ENCODE measurements around the gene DAAM1. TPM values are rescaled to one million over a fixed set of nuclear protein-coding genes. Genes with fewer than 3 reads are reported as not detected.

DAAM1 gene
- total RNA-seq, 2 donors from 2014 or later, result 10.5 to 13.8 TPM

DNA sequence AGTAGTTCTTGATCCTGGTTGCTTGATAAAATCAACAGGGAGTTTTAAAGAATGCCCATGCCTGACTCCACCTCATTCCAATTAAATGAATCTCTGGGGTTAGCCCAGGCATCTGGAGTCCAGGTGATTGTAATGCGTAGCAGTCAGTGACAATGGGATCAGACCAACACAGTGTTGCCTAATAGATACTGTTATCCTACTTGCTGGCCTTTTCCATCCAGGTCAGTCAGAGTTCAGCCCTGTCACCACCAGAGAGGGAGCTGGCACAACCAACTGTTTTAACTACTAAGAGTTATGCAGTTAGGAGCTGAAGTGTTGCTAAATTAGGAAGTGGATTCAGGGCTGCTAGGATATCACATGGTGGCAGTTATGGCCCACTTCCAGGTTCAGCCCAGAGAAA, 169.6 kb downstream of the DAAM1 start:
- Mint-ChIP-seq H3K27me3 (no peaks in the 10 kb centered on the region), H3K36me3 (ENCODE audit: low read depth) (peaks cover 72% of the 10 kb centered on the region), H3K27ac (no peak overlapping the region), H3K9me3 (no peaks in the 10 kb centered on the region), H3K4me3 (no peak overlapping the region), H3K4me1 (no peaks in the 10 kb centered on the region)
- no peak for ATAC-seq (replicated peaks)

DNA sequence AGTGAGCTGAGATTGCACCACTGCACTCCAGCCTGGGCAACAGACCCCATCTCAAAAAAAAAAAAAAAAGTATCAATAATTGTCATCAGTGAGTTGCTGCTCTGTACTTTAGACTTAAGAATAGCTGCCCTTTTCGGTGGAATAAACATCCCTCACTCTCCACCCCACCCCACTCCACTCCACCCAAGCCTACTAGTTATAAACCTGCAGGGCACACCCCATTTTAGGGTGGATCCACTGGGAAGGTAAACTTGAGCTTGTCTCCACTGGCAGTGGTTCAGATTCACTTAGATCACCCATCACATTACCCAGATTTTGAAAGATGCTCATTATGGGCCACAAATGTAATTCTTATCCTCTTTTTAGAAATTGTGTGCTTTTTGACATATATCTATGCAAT, 170.3 kb downstream of the DAAM1 start:
- H3K4me1 Mint-ChIP-seq, result no peaks in the 10 kb centered on the region
- no peaks in the 10 kb centered on the region for H3K9me3 Mint-ChIP-seq
- no peak for ATAC-seq (replicated peaks)
- H3K36me3 Mint-ChIP-seq (ENCODE audit: low read depth), result peaks cover 71% of the 10 kb centered on the region
- H3K27ac Mint-ChIP-seq, result no peak overlapping the region
- no peaks in the 10 kb centered on the region for H3K27me3 Mint-ChIP-seq
- H3K4me3 Mint-ChIP-seq, result no peak overlapping the region

DNA sequence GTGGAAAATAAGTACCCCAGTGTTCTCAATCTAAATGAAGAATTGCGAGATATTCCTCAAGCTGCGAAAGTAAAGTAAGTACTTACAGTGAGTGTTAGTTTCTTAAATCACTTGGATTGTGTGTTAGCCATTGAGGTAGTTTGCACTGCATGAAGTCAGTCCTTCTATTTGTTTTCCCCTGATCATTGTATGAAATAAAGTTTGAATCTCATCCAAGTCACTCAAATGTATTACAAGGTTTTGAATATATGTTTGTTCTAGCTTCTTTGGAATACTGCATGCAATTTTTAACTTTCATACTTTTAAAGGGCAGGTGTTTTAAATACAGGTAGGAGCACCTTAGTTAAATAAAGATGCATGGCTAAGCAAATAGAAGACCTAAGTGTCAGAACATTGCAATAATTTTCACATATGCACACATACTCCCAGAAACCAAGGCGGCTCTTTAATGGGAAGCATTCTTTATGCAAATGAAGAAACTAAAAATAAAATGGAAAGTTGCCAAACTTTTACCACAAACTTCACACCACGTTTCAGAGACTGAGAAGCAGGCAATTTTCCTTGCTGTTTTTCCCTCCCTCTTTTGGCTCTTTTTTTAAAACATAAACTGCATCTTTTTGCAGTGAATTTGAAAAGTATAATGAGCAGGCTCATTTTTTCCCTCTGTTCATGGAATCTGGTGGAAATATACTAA, 171.1 kb downstream of the DAAM1 start:
- H3K27me3 Mint-ChIP-seq, result no peaks in the 10 kb centered on the region
- H3K36me3 Mint-ChIP-seq (ENCODE audit: low read depth), result peaks cover 71% of the 10 kb centered on the region
- ATAC-seq (replicated peaks), result no peak
- H3K9me3 Mint-ChIP-seq, result no peaks in the 10 kb centered on the region
- H3K27ac Mint-ChIP-seq, result no peak overlapping the region
- H3K4me3 Mint-ChIP-seq, result no peak overlapping the region
- H3K4me1 Mint-ChIP-seq, result no peaks in the 10 kb centered on the region

DNA sequence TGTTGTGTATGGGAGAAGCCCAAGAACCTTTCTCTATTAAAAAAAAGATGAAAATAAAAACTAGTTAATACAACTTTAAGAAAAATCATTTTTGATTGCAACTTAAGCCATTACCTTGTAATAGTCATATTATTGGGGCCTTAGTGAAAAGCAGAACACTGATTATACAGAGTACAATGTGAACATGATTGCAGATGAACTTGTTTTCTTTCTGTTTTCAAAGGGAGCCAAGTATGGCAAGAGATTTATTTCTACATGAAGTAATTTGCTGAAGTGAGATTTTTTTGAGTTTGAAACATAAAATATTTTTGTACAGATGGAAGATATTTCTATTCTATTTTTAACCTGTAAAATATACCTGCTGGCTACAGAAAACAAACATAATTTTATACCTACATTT, 171.8 kb downstream of the DAAM1 start:
- Mint-ChIP-seq H3K27me3 (no peaks in the 10 kb centered on the region), H3K36me3 (ENCODE audit: low read depth) (peaks cover 71% of the 10 kb centered on the region), H3K27ac (no peak overlapping the region), H3K9me3 (no peaks in the 10 kb centered on the region), H3K4me3 (no peak overlapping the region), H3K4me1 (no peaks in the 10 kb centered on the region)
- no peak for ATAC-seq (replicated peaks)

DNA sequence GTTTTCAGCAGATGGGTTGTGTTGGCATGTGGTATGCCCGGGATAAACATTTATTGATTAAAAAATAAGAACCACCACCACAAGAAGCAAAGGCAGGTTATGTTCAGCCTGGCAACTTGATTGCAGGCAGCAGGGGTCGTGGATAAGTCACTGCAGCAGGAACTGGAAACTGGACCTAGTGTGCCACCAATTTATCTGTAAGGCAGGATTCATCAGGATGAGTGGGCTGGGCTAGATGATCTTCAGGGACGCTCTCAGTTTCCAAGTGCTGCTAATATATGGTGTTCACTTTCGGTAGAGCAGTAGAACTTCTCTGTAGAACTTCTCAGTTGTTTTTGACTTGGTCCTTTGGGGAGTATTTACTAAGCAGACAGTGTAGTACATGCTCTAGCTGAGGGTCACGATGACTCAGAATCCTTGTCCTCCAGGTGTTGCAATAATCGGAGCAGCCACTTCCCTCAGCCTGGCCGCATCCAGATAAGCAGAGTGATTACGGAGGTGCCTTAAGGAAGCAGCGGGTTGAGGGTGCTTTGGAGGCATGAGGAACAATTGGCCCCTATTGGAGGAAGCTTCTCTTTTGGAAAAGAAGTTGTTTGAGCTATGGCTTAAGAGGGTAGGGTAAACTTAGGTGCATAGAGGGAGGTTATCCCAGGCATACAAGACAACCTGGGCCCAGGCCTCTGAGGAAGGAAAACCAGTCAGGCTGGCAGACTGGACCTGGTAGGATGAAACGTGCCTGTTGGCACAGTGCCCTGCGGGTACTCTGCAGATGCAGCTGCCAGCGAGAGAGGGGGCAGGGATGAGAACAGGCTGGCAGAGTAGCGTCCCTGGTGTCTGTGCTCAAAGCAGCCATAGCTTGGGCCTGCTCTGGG, 172.7 kb downstream of the DAAM1 start:
- H3K9me3 Mint-ChIP-seq, result no peaks in the 10 kb centered on the region
- H3K4me1 Mint-ChIP-seq, result no peaks in the 10 kb centered on the region
- no peak overlapping the region for H3K27ac Mint-ChIP-seq
- no peak for ATAC-seq (replicated peaks)
- no peaks in the 10 kb centered on the region for H3K27me3 Mint-ChIP-seq
- H3K36me3 Mint-ChIP-seq (ENCODE audit: low read depth), result peaks cover 63% of the 10 kb centered on the region
- H3K4me3 Mint-ChIP-seq, result no peak overlapping the region

DNA sequence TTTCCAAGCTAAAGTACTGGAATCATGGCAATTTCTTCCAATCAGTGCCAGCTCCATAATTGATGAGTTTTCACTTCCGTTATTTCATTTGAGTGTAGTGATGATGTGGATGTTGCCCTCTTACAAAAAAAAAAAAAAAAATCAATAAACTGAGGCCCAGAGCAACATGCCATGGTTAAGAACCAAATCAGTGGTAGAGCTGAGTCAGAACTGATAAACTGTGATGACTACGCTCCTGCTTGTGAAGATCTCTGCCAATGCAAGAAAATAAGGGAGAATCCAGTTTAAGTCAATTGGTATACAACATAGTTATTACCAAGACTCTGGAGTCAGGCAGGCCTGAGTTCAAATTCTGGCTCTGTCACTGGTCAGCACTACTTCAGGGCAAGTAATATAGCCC, 174.0 kb downstream of the DAAM1 start:
- Mint-ChIP-seq H3K4me1 (no peaks in the 10 kb centered on the region), H3K27ac (no peak overlapping the region), H3K27me3 (no peaks in the 10 kb centered on the region), H3K36me3 (ENCODE audit: low read depth) (peaks cover 55% of the 10 kb centered on the region), H3K9me3 (no peaks in the 10 kb centered on the region), H3K4me3 (no peak overlapping the region)
- ATAC-seq (replicated peaks), result no peak

DNA sequence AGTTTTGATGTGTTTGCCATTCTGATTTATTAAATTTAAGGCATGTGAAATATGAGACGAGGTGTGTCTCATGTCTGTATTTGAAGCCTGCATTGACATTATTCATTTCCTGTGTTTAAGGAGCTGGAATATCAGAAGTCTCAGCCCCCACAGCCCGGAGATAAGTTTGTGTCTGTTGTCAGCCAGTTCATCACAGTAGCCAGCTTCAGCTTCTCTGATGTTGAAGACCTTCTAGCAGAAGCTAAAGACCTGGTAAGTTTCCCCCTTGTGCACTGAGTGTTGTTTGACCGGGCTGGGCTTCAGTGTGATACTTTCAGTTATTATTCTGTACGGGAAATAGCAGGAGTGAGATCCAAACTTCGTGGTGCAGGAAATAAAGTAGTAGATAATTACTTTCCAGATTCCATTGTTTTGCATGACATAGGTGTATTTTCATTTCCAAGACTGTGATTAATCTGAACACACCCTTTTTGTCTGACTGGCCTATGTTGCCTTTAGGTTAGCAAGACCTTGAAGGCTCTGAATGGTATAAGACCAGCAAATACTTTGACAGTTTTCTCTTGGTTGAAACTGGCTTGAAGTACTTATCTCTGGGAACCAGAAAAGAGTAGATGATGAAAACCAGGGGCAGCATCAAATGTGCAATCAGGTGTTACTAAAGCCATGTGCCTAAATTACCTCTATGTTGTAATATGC, 175.2 kb downstream of the DAAM1 start:
- Mint-ChIP-seq H3K36me3 (ENCODE audit: low read depth) (peaks cover 61% of the 10 kb centered on the region), H3K4me1 (no peaks in the 10 kb centered on the region), H3K4me3 (no peak overlapping the region), H3K27me3 (no peaks in the 10 kb centered on the region), H3K9me3 (no peaks in the 10 kb centered on the region), H3K27ac (no peak overlapping the region)
- ATAC-seq (replicated peaks), result no peak

DNA sequence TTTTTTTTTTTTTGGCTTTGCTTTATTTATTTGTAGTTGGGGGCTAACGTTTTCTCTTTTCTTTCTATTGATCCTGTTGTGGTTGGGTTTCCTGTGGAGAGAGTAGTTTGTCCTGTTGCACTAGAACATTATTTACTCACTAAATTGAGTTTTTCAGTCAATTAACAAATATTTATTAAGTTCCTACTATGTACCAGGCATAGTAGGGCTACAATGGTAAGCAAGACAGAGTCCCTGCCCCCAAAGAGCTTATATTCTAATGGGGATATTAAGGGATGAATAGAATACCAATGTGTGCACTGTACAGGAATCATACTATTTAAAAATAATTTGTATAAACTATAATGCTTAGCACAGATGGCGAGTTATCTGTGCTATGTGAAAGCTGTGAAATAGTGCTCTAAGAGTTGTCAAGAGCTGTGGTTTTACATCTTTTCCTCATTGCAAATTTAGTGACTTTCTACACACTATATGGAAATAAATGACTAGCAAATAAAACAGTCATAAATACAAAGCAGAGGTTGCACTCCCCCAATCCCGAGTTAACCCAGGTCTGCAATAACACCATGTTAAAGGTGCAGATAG, 181.8 kb downstream of the DAAM1 start:
- H3K27ac Mint-ChIP-seq, result no peak overlapping the region
- H3K36me3 Mint-ChIP-seq (ENCODE audit: low read depth), result peaks cover 23% of the 10 kb centered on the region
- H3K4me1 Mint-ChIP-seq, result no peaks in the 10 kb centered on the region
- no peak overlapping the region for H3K4me3 Mint-ChIP-seq
- H3K9me3 Mint-ChIP-seq, result no peaks in the 10 kb centered on the region
- ATAC-seq (replicated peaks), result no peak
- no peaks in the 10 kb centered on the region for H3K27me3 Mint-ChIP-seq

DNA sequence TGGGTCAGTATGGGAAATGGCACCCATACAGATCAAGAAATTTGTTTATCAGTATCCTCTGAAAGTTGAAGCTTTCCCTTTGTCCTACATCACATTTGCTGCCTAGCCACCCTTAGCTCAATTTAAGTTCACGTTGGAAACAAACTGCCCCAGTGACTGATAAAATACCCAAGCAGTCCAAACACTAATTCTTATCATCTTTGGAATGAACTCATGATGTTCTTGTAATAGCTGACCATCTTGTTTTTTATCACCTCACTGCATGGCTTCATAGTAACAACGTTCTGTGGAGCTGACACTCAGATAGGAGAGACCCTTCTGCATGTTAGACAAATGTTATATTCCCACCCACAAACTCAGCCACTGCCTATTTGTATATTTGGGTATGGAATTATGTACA, 183.3 kb downstream of the DAAM1 start:
- no peak for ATAC-seq (replicated peaks)
- H3K9me3 Mint-ChIP-seq, result no peaks in the 10 kb centered on the region
- H3K27me3 Mint-ChIP-seq, result no peaks in the 10 kb centered on the region
- H3K27ac Mint-ChIP-seq, result no peak overlapping the region
- no peak overlapping the region for H3K4me3 Mint-ChIP-seq
- H3K4me1 Mint-ChIP-seq, result no peaks in the 10 kb centered on the region
- H3K36me3 Mint-ChIP-seq (ENCODE audit: low read depth), result peaks cover 22% of the 10 kb centered on the region

DNA sequence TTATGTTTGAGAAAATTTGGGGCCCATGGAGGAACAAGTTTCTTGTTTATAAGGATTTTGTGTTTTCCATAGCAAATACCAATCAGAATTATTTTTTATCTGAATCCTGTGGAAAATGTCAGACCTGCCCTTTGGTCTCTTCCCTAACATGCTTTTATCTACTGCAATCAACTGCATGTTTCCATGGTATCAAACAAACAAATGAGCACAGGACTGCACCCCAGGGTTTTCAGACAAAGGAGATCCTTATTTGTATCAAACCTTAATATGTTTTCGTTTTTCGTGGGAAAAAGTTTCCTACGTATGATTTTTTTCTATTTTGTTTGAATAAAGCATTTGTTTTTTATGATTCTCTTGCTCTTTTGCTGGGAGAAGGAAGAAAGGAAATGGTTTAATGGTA, 185.6 kb downstream of the DAAM1 start:
- Mint-ChIP-seq H3K27me3 (peaks cover under 1% of the 10 kb centered on the region), H3K4me1 (no peaks in the 10 kb centered on the region), H3K27ac (no peak overlapping the region), H3K9me3 (no peaks in the 10 kb centered on the region), H3K36me3 (ENCODE audit: low read depth) (peaks cover 2% of the 10 kb centered on the region), H3K4me3 (no peak overlapping the region)
- no peak for ATAC-seq (replicated peaks)

DNA sequence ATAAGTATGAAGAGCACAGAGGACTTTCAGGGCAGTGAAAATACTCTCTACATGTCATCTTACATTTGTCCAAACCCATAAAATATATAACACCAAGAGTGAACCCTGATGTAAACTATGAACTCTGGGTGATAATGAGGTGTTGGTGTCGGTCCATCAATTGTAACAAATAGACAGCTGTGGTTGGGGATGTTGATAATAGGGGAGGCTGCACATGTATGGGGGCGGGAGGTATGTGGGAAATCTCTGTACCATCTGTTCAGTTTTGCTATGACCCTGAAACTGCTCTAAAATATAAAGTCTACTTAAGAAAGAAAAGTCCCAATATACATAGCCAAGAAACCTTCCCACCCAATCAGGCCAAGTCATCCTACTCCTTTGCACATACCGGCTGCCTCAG, 188.2 kb downstream of the DAAM1 start:
- no peak overlapping the region for H3K27ac Mint-ChIP-seq
- no peaks in the 10 kb centered on the region for H3K36me3 Mint-ChIP-seq (ENCODE audit: low read depth)
- H3K9me3 Mint-ChIP-seq, result no peaks in the 10 kb centered on the region
- H3K4me3 Mint-ChIP-seq, result no peak overlapping the region
- H3K4me1 Mint-ChIP-seq, result no peaks in the 10 kb centered on the region
- H3K27me3 Mint-ChIP-seq, result peaks cover 10% of the 10 kb centered on the region
- ATAC-seq (replicated peaks), result no peak

DNA sequence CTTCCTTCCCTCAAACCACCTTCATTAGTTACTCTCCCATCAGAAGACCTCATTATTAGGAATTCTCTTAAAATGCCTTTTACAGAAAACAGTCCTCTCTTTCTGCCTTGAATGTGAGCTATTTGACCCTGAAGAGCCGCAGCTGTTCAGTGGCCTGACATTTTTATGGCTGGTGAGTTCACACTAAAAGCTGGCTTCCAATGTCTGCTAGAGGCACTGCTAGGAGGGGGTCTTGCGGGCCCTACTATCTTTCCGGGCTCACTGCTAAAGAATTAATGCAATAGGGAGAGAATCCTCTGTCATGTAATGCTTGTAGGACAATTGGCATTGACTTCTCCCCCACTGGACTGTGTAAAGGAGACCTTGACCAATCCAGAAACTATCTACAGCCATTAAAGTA, 189.0 kb downstream of the DAAM1 start:
- H3K27me3 Mint-ChIP-seq, result peaks cover 11% of the 10 kb centered on the region
- H3K4me3 Mint-ChIP-seq, result no peak overlapping the region
- no peaks in the 10 kb centered on the region for H3K36me3 Mint-ChIP-seq (ENCODE audit: low read depth)
- H3K27ac Mint-ChIP-seq, result no peak overlapping the region
- ATAC-seq (replicated peaks), result no peak
- no peaks in the 10 kb centered on the region for H3K4me1 Mint-ChIP-seq
- peaks cover 3% of the 10 kb centered on the region for H3K9me3 Mint-ChIP-seq

DNA sequence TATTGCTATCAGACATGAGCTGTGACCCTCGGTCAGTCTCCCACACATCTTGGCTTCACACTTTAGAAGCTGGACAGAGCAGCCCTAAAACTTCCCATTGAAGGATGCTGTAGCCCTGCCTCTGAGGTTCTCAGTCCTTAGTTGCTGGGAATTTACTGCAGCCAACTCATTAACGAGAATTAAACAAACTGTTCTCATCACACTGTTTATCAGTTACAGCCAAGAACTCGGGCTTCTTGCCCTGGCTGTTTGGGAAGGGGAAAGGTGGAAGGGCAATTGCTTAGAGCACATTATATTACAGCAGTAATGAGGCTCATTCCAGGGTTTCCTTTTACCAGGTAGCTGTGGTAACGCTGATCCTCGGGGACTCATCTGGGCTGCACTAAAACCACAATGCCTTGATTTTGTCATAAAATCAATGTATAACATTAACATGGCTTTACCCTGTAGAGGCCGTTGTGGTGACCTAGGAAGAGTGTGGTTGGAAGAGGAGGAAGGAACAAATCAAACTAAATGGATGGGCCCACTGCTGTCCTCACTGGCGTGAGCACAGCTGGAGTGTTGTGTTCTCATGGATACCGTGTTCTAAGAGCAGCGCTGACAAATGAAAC, 189.6 kb downstream of the DAAM1 start:
- no peak overlapping the region for H3K4me3 Mint-ChIP-seq
- H3K4me1 Mint-ChIP-seq, result no peaks in the 10 kb centered on the region
- H3K9me3 Mint-ChIP-seq, result peaks cover 8% of the 10 kb centered on the region
- ATAC-seq (replicated peaks), result no peak
- peaks cover 16% of the 10 kb centered on the region for H3K27me3 Mint-ChIP-seq
- no peaks in the 10 kb centered on the region for H3K36me3 Mint-ChIP-seq (ENCODE audit: low read depth)
- no peak overlapping the region for H3K27ac Mint-ChIP-seq

DNA sequence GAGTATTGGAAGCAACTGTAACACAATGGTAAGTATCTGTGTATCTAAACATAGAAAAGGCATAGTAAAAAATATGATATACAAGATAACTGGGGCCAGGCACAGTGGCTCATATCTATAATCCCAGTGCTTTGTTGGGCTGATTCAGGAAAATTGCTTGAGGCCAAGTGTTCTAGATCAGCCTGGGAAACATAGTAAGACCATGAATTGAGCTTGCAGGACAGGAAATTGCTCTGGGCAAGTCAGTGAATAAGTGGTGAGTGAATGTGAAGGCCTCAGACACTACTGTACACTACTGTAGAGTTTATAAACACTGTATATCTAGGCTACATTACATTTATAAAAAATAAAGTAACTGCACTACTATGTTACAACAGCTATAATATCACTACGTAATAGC, 201.5 kb downstream of the DAAM1 start:
- Mint-ChIP-seq H3K36me3 (ENCODE audit: low read depth) (no peaks in the 10 kb centered on the region), H3K4me3 (no peak overlapping the region), H3K27ac (no peak overlapping the region), H3K9me3 (no peaks in the 10 kb centered on the region), H3K4me1 (no peaks in the 10 kb centered on the region), H3K27me3 (peaks cover 9% of the 10 kb centered on the region)
- ATAC-seq (replicated peaks), result no peak
